HL-60/S4 (cell line): ENCODE data around the gene C1QTNF4.

ENCODE experiments used
- in situ Hi-C: fragments of 300-500 bp; cut with MboI; formaldehyde crosslinking; loops from 2 replicates; pipeline ENCODE4 v1.14.3; 2022; ENCODE audit warnings: low sequenced_read_pairs

C1QTNF4 gene

GRCh38 chr11:47593492-47593933, 698 bp downstream of the C1QTNF4 start:
- in situ Hi-C loops = no loop called here

- in situ Hi-C loops = no loop called here
These were observed 1.2 kb downstream of the C1QTNF4 start for GRCh38 chr11:47592970-47593369.

GRCh38 chr11:47592251-47592650, 2.0 kb downstream of the C1QTNF4 start:
- in situ Hi-C loops = no loop called here

GRCh38 chr11:47591764-47592163, 2.4 kb downstream of the C1QTNF4 start:
- in situ Hi-C loops = no loop called here

- in situ Hi-C loops = no loop called here
These were observed 4.0 kb downstream of the C1QTNF4 start for GRCh38 chr11:47589977-47590861.

- in situ Hi-C loops = no loop called here
These were observed 4.6 kb downstream of the C1QTNF4 start for GRCh38 chr11:47589584-47589976.

GRCh38 chr11:47589118-47589517, 5.1 kb downstream of the C1QTNF4 start:
- in situ Hi-C loops = no loop called here

- in situ Hi-C loops = no loop called here
These were observed 6.4 kb downstream of the C1QTNF4 start for GRCh38 chr11:47587723-47588326.

GRCh38 chr11:47587039-47587716, 7.0 kb downstream of the C1QTNF4 start:
- in situ Hi-C loops = no loop called here

GRCh38 chr11:47586098-47586855, 7.9 kb downstream of the C1QTNF4 start, which contains the start of gene FAM180B:
FAM180B (plus strand) TSS chr11:47586678; CDS start chr11:47586769, 91 bp downstream.
- in situ Hi-C loops = no loop called here

- in situ Hi-C loops = no loop called here
These were observed 10.4 kb downstream of the C1QTNF4 start for GRCh38 chr11:47583844-47584243.

- in situ Hi-C loops = no loop called here
These were observed 15.4 kb downstream of the C1QTNF4 start, which contains the start of the genes KBTBD4 and NDUFS3 for GRCh38 chr11:47578524-47579494. KBTBD4 (minus strand) TSS chr11:47578970; CDS start chr11:47578951, 19 bp downstream. NDUFS3 (plus strand) TSS chr11:47579074; CDS start chr11:47579092, 18 bp downstream.

GRCh38 chr11:47577460-47578041, 16.7 kb downstream of the C1QTNF4 start:
- in situ Hi-C loops = no loop called here

- in situ Hi-C loops = no loop called here
These were observed 20.9 kb downstream of the C1QTNF4 start for GRCh38 chr11:47573321-47573720.

GRCh38 chr11:47572715-47573255, 21.4 kb downstream of the C1QTNF4 start:
- in situ Hi-C loops = no loop called here

- in situ Hi-C loops = no loop called here
These were observed 22.3 kb downstream of the C1QTNF4 start for GRCh38 chr11:47571895-47572294.

- in situ Hi-C loops = no loop called here
These were observed 22.9 kb downstream of the C1QTNF4 start for GRCh38 chr11:47571357-47571729.

GRCh38 chr11:47570651-47571356, 23.4 kb downstream of the C1QTNF4 start:
- in situ Hi-C loops = no loop called here
